Measurements from ENCODE around the gene BLOC1S2. TPM values are rescaled to one million over a fixed set of nuclear protein-coding genes. Genes with fewer than 3 reads are reported as not detected.
"Not testable (repeated sequence)": the region's sequence is repeated elsewhere in the genome, so short reads cannot be mapped to it uniquely, and the experiment has no call there.

Gene BLOC1S2
- total and polyA plus RNA-seq, 2 donors: 22.4 to 28.6 TPM

GRCh38 chr10:100307684-100308083, 21.2 kb upstream of the BLOC1S2 start:
- Histone ChIP-seq H3K36me3 (ENCODE audit: insufficient read depth) (no peaks in the 10 kb centered on the region), H3K4me1 (ENCODE audit: insufficient read depth) (no peaks in the 10 kb centered on the region), H3K27ac (ENCODE audit: low read depth) (no peak overlapping the region), H3K4me3 (ENCODE audit: low read depth, low read length) (no peak overlapping the region)
- no peak for DNase-seq (ENCODE audit: extremely low spot score)
- WGBS: 87% methylated on average over 3 of the region's 3 CpGs

GRCh38 chr10:100306861-100307260, 20.4 kb upstream of the BLOC1S2 start:
- DNase-seq (ENCODE audit: extremely low spot score): no peak
- Histone ChIP-seq H3K27ac (ENCODE audit: low read depth) (no peak overlapping the region), H3K4me1 (ENCODE audit: insufficient read depth) (no peaks in the 10 kb centered on the region), H3K36me3 (ENCODE audit: insufficient read depth) (no peaks in the 10 kb centered on the region), H3K4me3 (ENCODE audit: low read depth, low read length) (no peak overlapping the region)
- 88% methylated on average over 5 of the region's 5 CpGs for WGBS

DNA sequence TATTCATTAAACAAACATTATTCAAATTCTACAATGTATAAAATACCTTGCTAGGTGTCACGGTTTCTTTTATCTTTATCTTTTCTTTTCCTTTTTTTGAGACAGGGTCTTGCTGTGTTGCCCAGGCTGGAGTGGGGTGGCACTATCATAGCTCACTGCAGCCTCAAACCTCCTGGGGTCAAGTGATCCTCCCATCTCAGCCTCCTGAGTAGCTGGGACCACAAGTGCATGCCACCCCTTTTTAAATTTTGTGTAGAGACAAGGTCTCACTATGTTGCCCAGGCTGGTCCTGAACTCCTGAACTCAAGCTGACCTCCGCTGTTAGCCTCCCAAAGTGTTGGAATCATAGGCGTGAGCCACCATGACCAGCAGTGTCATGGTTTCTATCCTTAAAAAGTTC, 17.9 kb upstream of the BLOC1S2 start:
- 86% methylated on average over 3 of the region's 3 CpGs for WGBS
- no peak for DNase-seq (ENCODE audit: extremely low spot score)
- Histone ChIP-seq H3K36me3 (ENCODE audit: insufficient read depth) (no peaks in the 10 kb centered on the region), H3K4me3 (ENCODE audit: low read depth, low read length) (no peak overlapping the region), H3K4me1 (ENCODE audit: insufficient read depth) (no peaks in the 10 kb centered on the region), H3K27ac (ENCODE audit: low read depth) (no peak overlapping the region)

GRCh38 chr10:100303724-100304319, 17.3 kb upstream of the BLOC1S2 start:
- no peaks in the 10 kb centered on the region for H3K4me1 ChIP-seq (ENCODE audit: insufficient read depth)
- 25% methylated on average over 7 of the region's 7 CpGs for WGBS
- no peaks in the 10 kb centered on the region for H3K36me3 ChIP-seq (ENCODE audit: insufficient read depth)
- no peak overlapping the region for H3K27ac ChIP-seq (ENCODE audit: low read depth)
- H3K4me3 ChIP-seq (ENCODE audit: low read depth, low read length): no peak overlapping the region
- DNase-seq (ENCODE audit: extremely low spot score): no peak

- 53% methylated on average over 5 of the region's 5 CpGs for WGBS
- H3K36me3 ChIP-seq (ENCODE audit: insufficient read depth); H3K4me3 ChIP-seq (ENCODE audit: low read depth, low read length); H3K27ac ChIP-seq (ENCODE audit: low read depth); DNase-seq (ENCODE audit: extremely low spot score); H3K4me1 ChIP-seq (ENCODE audit: insufficient read depth): not testable (repeated sequence)
Observed at GRCh38 chr10:100301123-100301522, 14.6 kb upstream of the BLOC1S2 start.

GRCh38 chr10:100297242-100297641, 10.8 kb upstream of the BLOC1S2 start:
- Histone ChIP-seq H3K36me3 (ENCODE audit: insufficient read depth) (no peaks in the 10 kb centered on the region), H3K27ac (ENCODE audit: low read depth) (no peak overlapping the region), H3K4me3 (ENCODE audit: low read depth, low read length) (no peak overlapping the region), H3K4me1 (ENCODE audit: insufficient read depth) (no peaks in the 10 kb centered on the region)
- 71% methylated on average over 9 of the region's 9 CpGs for WGBS
- no peak for DNase-seq (ENCODE audit: extremely low spot score)

- Histone ChIP-seq H3K4me3 (ENCODE audit: low read depth, low read length) (no peak overlapping the region), H3K4me1 (ENCODE audit: insufficient read depth) (no peaks in the 10 kb centered on the region)
Observed at GRCh38 chr10:100293066-100293465, 6.6 kb upstream of the BLOC1S2 start.

GRCh38 chr10:100292300-100292699, 5.8 kb upstream of the BLOC1S2 start:
- not testable (repeated sequence) for H3K4me1 ChIP-seq (ENCODE audit: insufficient read depth); DNase-seq (ENCODE audit: extremely low spot score); H3K4me3 ChIP-seq (ENCODE audit: low read depth, low read length); H3K36me3 ChIP-seq (ENCODE audit: insufficient read depth); H3K27ac ChIP-seq (ENCODE audit: low read depth)
- WGBS: 75% methylated on average over 4 of the region's 4 CpGs

More at GRCh38 chr10:100293066-100293465, 6.6 kb upstream of the BLOC1S2 start:
- Histone ChIP-seq H3K27ac (ENCODE audit: low read depth) (no peak overlapping the region), H3K36me3 (ENCODE audit: insufficient read depth) (no peaks in the 10 kb centered on the region)
- DNase-seq (ENCODE audit: extremely low spot score): no peak

DNA sequence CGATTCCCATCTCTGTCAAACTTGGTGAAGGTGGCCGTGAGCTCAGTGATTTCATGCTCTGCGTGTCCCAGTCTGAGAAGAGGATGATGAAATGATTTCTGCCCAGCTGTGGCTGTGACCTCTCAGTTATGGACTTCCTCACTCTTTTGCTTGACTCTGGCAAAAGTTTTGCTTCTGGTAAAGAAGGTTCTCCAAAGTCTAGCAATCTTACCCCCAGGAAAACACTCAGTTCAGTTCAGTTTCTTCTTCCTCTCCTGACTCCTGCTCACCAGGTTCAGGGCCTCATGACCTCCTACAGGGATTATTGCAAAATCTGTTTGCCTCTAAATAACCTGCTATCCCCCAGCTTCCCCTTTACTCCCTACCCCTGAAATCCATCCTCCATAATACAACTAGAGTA, 4.9 kb upstream of the BLOC1S2 start:
- 70% methylated on average over 3 of the region's 3 CpGs for WGBS
- Histone ChIP-seq H3K27ac (ENCODE audit: low read depth) (no peak overlapping the region), H3K36me3 (ENCODE audit: insufficient read depth) (no peaks in the 10 kb centered on the region), H3K4me1 (ENCODE audit: insufficient read depth) (no peaks in the 10 kb centered on the region), H3K4me3 (ENCODE audit: low read depth, low read length) (no peak overlapping the region)
- no peak for DNase-seq (ENCODE audit: extremely low spot score)

DNA sequence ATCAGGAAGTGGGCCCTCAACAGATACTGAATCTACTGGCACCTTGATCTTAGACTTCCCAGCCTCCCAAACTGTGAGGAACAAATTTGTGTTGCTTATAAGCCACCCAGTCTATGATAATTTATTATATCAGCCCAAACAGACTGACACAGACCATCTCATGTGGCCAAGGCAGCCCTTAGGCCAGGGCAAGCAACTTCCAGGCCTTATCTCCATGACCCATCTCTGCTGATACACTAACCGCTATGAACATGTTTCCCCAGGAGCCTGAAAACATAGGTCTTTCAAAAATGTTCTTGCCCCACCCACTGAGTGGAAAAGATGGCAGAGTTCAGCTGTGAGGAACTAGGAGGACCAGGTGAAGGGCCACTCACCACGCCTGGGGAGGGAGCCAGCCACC, 3.2 kb upstream of the BLOC1S2 start:
- H3K36me3 ChIP-seq (ENCODE audit: insufficient read depth): no peaks in the 10 kb centered on the region
- no peak overlapping the region for H3K27ac ChIP-seq (ENCODE audit: low read depth)
- no peaks in the 10 kb centered on the region for H3K4me1 ChIP-seq (ENCODE audit: insufficient read depth)
- no peak overlapping the region for H3K4me3 ChIP-seq (ENCODE audit: low read depth, low read length)
- DNase-seq (ENCODE audit: extremely low spot score): no peak
- 60% methylated on average over 2 of the region's 2 CpGs for WGBS

DNA sequence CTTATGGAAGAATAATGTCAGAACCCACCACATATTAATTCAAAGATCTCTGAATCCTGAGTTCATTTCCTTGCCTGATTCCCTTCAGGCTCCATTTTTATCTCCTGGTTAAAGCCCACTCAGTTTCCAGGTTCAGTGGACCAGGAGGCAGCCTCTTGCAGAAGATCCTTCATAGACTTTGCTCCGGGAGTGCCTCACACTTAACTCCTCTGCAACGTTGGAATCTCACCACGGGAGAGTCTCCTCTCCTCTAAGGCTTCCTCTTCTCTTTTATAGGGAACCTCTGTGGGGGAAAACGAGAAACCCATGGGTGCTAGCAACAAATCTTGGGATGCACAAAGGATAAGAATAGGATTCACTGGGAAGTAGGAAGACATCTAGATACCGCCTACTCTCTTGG, 1.7 kb upstream of the BLOC1S2 start:
- Histone ChIP-seq H3K36me3 (ENCODE audit: insufficient read depth) (no peaks in the 10 kb centered on the region), H3K4me1 (ENCODE audit: insufficient read depth) (no peaks in the 10 kb centered on the region), H3K4me3 (ENCODE audit: low read depth, low read length) (no peak overlapping the region), H3K27ac (ENCODE audit: low read depth) (no peak overlapping the region)
- DNase-seq (ENCODE audit: extremely low spot score): no peak
- WGBS: 79% methylated on average over 5 of the region's 5 CpGs

- Histone ChIP-seq H3K27ac (ENCODE audit: low read depth) (no peak overlapping the region), H3K36me3 (ENCODE audit: insufficient read depth) (no peaks in the 10 kb centered on the region), H3K4me1 (ENCODE audit: insufficient read depth) (no peaks in the 10 kb centered on the region), H3K4me3 (ENCODE audit: low read depth, low read length) (no peak overlapping the region)
- DNase-seq (ENCODE audit: extremely low spot score): no peak
- WGBS: 97% methylated on average over 6 of the region's 6 CpGs
Observed at GRCh38 chr10:100287756-100288155, 1.3 kb upstream of the BLOC1S2 start.

GRCh38 chr10:100285326-100285725, 1.2 kb downstream of the BLOC1S2 start:
- H3K4me3 ChIP-seq (ENCODE audit: low read depth, low read length); H3K4me1 ChIP-seq (ENCODE audit: insufficient read depth); H3K36me3 ChIP-seq (ENCODE audit: insufficient read depth); DNase-seq (ENCODE audit: extremely low spot score); H3K27ac ChIP-seq (ENCODE audit: low read depth): not testable (repeated sequence)
- 87% methylated on average over 12 of the region's 12 CpGs for WGBS

DNA sequence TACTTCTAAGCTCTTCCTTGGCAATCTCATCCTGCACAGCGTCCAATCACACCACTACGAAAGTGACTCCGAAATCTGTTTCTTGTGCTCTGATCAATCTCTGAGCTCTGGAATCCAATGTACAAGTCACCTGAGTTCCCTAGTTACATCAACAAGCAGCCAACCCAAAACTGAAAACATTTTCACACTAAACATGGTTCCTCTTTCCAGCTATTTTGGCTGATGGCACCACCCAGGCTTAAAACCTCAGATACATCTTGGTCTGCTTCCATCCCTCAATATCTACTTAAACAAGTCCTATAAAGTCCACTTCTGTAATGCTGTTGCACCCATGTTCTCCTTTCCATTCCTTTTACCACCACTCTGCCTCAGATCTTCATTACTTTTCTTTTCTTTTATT, 3.6 kb downstream of the BLOC1S2 start:
- H3K4me3 ChIP-seq (ENCODE audit: low read depth, low read length): no peak overlapping the region
- 94% methylated on average over 3 of the region's 3 CpGs for WGBS
- no peaks in the 10 kb centered on the region for H3K36me3 ChIP-seq (ENCODE audit: insufficient read depth)
- no peak overlapping the region for H3K27ac ChIP-seq (ENCODE audit: low read depth)
- no peaks in the 10 kb centered on the region for H3K4me1 ChIP-seq (ENCODE audit: insufficient read depth)
- DNase-seq (ENCODE audit: extremely low spot score): no peak

DNA sequence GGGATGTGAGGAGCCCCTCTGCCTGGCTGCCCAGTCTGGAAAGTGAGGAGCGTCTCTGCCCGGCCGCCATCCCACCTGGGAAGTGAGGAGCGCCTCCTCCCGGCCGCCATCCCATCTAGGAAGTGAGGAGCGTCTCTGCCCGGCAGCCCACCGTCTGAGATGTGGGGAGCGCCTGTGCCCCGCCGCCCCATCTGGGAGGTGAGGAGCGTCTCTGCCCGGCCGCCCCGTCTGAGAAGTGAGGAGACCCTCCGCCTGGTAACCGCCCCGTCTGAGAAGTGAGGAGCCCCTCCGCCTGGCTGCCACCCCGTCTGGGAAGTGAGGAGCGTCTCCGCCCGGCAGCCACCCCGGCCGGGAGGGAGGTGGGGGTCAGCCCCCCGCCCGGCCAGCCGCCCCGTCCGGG, 9.5 kb downstream of the BLOC1S2 start:
- not testable (repeated sequence) for H3K36me3 ChIP-seq (ENCODE audit: insufficient read depth); H3K4me3 ChIP-seq (ENCODE audit: low read depth, low read length); H3K4me1 ChIP-seq (ENCODE audit: insufficient read depth); DNase-seq (ENCODE audit: extremely low spot score); H3K27ac ChIP-seq (ENCODE audit: low read depth)
- 89% methylated on average over 20 of the region's 31 CpGs for WGBS

All from urinary bladder (tissue), 4 donors.